Mesothelial cell of epicardium (in vitro differentiated cells): ENCODE data around the gene ISM1. TPM values are rescaled to one million over a fixed set of nuclear protein-coding genes. Genes with fewer than 3 reads are reported as not detected.

Experiments used
- DNase-seq, 2 experiments: peaks; one replicate each; pipeline ENCODE4 v3.0.0; 2021; ENCODE audit warnings: low spot score in 2 of 2; ENCODE audit not compliant: unreplicated experiment in 2 of 2
- H3K27ac Mint-ChIP-seq: 2 replicates; pipeline ENCODE4 v1.8.0; 2021; ENCODE audit warnings: mixed read lengths
- H3K27me3 Mint-ChIP-seq: 2 replicates; pipeline ENCODE4 v1.8.0; 2021; ENCODE audit warnings: low read depth, mixed read lengths
- H3K36me3 Mint-ChIP-seq: 2 replicates; pipeline ENCODE4 v1.8.0; 2021; ENCODE audit warnings: mixed read lengths
- H3K4me1 Mint-ChIP-seq: 2 replicates; pipeline ENCODE4 v1.8.0; 2021; ENCODE audit warnings: mixed read lengths
- H3K4me3 Mint-ChIP-seq: 2 replicates; pipeline ENCODE4 v1.8.0; 2021; ENCODE audit warnings: mild to moderate bottlenecking, moderate library complexity, mixed read lengths
- H3K9me3 Mint-ChIP-seq: 2 replicates; pipeline ENCODE4 v1.8.0; 2021; ENCODE audit warnings: mixed read lengths
- CTCF ChIP-seq: fragments of 200-600 bp; sonication (generic); IDR thresholded peaks from one replicate; pipeline ENCODE4 v1.5.0; 2021; ENCODE audit warnings: antibody characterized with exemption; ENCODE audit not compliant: unreplicated experiment
- total RNA-seq: library from RNA; stranded (reverse); gene quantifications from 3 replicates; pipeline ENCODE4 v1.2.1, GENCODE V29; 2021

Gene ISM1
- total RNA-seq, 1 donor from 2014 or later = 5.6 TPM

GRCh38 chr20:13286052-13286451, 65.0 kb downstream of the ISM1 start:
- no peaks in the 10 kb centered on the region for H3K27me3 Mint-ChIP-seq
- no peak overlapping the region for H3K27ac Mint-ChIP-seq
- DNase-seq = no peak
- no peaks in the 10 kb centered on the region for H3K9me3 Mint-ChIP-seq
- no peak for TF ChIP-seq CTCF
- no peak overlapping the region for H3K4me3 Mint-ChIP-seq
- H3K36me3 Mint-ChIP-seq = no peaks in the 10 kb centered on the region
- H3K4me1 Mint-ChIP-seq = peaks cover 4% of the 10 kb centered on the region

- no peaks in the 10 kb centered on the region for H3K9me3 Mint-ChIP-seq
Observed at GRCh38 chr20:13286607-13287006, 65.5 kb downstream of the ISM1 start.

GRCh38 chr20:13288357-13288756, 67.3 kb downstream of the ISM1 start:
- Mint-ChIP-seq H3K27ac (no peak overlapping the region), H3K9me3 (no peaks in the 10 kb centered on the region), H3K4me3 (no peak overlapping the region), H3K27me3 (no peaks in the 10 kb centered on the region), H3K36me3 (no peaks in the 10 kb centered on the region), H3K4me1 (peaks cover 4% of the 10 kb centered on the region)
- no peak for DNase-seq
- TF ChIP-seq CTCF = no peak

More at GRCh38 chr20:13286607-13287006, 65.5 kb downstream of the ISM1 start:
- H3K36me3 Mint-ChIP-seq = no peaks in the 10 kb centered on the region
- no peak overlapping the region for H3K27ac Mint-ChIP-seq
- H3K4me3 Mint-ChIP-seq = no peak overlapping the region
- H3K27me3 Mint-ChIP-seq = no peaks in the 10 kb centered on the region
- H3K4me1 Mint-ChIP-seq = peaks cover 4% of the 10 kb centered on the region
- DNase-seq = no peak
- no peak for TF ChIP-seq CTCF

GRCh38 chr20:13289031-13289430, 68.0 kb downstream of the ISM1 start:
- no peak for TF ChIP-seq CTCF
- H3K4me3 Mint-ChIP-seq = no peak overlapping the region
- no peak overlapping the region for H3K27ac Mint-ChIP-seq
- DNase-seq = no peak
- no peaks in the 10 kb centered on the region for H3K36me3 Mint-ChIP-seq
- no peaks in the 10 kb centered on the region for H3K27me3 Mint-ChIP-seq
- peaks cover 4% of the 10 kb centered on the region for H3K4me1 Mint-ChIP-seq
- no peaks in the 10 kb centered on the region for H3K9me3 Mint-ChIP-seq

- peaks cover 4% of the 10 kb centered on the region for H3K4me1 Mint-ChIP-seq
- TF ChIP-seq CTCF = no peak
- no peak overlapping the region for H3K4me3 Mint-ChIP-seq
- no peak for DNase-seq
- no peaks in the 10 kb centered on the region for H3K27me3 Mint-ChIP-seq
- no peak overlapping the region for H3K27ac Mint-ChIP-seq
- no peaks in the 10 kb centered on the region for H3K9me3 Mint-ChIP-seq
- no peaks in the 10 kb centered on the region for H3K36me3 Mint-ChIP-seq
Observed at GRCh38 chr20:13290724-13291123, 69.7 kb downstream of the ISM1 start.

GRCh38 chr20:13291157-13291556, 70.1 kb downstream of the ISM1 start:
- H3K27me3 Mint-ChIP-seq = no peaks in the 10 kb centered on the region
- no peaks in the 10 kb centered on the region for H3K36me3 Mint-ChIP-seq
- no peak overlapping the region for H3K4me3 Mint-ChIP-seq
- no peak for DNase-seq
- H3K4me1 Mint-ChIP-seq = peaks cover 4% of the 10 kb centered on the region
- H3K9me3 Mint-ChIP-seq = no peaks in the 10 kb centered on the region
- no peak for TF ChIP-seq CTCF
- H3K27ac Mint-ChIP-seq = no peak overlapping the region
